Measurements from ENCODE around the gene TNS1. TPM values are rescaled to one million over a fixed set of nuclear protein-coding genes. Genes with fewer than 3 reads are reported as not detected.

TNS1 gene
- total RNA-seq, 1 experiment from 2014 or later = 6.2 TPM

DNA sequence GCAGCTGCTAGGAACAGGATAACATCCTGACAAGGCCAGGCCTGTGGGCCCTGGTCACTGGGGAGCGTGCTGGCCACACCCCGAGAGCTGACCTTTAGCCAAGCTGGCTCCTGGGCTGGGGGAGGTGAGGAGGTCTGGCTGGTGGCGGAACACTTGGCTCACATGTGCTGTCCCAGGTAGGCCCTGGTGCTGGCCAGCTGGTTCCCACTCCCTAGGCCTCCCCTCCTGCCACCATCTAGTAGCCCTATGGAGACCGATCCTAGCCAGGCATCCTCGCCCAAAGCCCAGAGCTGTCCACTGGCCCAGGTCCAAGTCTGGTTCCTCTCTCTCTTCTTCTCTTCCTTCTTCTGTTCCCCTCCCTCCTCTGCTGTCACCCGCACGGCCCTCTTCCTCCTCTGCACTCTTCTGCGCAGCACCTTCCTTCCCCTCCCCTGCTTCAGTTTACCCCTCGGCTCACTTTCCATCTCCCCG lies 52.4 kb downstream of the TNS1 start (continued):
- TF ChIP-seq, protein P1, sequence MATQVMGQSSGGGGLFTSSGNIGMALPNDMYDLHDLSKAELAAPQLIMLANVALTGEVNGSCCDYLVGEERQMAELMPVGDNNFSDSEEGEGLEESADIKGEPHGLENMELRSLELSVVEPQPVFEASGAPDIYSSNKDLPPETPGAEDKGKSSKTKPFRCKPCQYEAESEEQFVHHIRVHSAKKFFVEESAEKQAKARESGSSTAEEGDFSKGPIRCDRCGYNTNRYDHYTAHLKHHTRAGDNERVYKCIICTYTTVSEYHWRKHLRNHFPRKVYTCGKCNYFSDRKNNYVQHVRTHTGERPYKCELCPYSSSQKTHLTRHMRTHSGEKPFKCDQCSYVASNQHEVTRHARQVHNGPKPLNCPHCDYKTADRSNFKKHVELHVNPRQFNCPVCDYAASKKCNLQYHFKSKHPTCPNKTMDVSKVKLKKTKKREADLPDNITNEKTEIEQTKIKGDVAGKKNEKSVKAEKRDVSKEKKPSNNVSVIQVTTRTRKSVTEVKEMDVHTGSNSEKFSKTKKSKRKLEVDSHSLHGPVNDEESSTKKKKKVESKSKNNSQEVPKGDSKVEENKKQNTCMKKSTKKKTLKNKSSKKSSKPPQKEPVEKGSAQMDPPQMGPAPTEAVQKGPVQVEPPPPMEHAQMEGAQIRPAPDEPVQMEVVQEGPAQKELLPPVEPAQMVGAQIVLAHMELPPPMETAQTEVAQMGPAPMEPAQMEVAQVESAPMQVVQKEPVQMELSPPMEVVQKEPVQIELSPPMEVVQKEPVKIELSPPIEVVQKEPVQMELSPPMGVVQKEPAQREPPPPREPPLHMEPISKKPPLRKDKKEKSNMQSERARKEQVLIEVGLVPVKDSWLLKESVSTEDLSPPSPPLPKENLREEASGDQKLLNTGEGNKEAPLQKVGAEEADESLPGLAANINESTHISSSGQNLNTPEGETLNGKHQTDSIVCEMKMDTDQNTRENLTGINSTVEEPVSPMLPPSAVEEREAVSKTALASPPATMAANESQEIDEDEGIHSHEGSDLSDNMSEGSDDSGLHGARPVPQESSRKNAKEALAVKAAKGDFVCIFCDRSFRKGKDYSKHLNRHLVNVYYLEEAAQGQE (IDR thresholded peaks at IDR 0.05; ENCODE audit: low read depth) = no peak
- TF ChIP-seq ZFX (IDR thresholded peaks at IDR 0.05) (no peak), CBX3 (IDR thresholded peaks at IDR 0.05; ENCODE audit: low read depth) (no peak), POLR2A (IDR thresholded peaks at IDR 0.05; ENCODE audit: borderline replicate concordance, extremely low read depth, insufficient read depth, insufficient read length) (no peak)

- H3K9me3 ChIP-seq (ENCODE audit: control insufficient read depth in 1 of 2, insufficient read depth in 1 of 2, low read depth in 1 of 2, low read length in 2 of 2) = no peaks in the 10 kb centered on the region
- H3K36me3 ChIP-seq (ENCODE audit: control insufficient read depth in 1 of 2, insufficient read depth in 2 of 2, low read length in 2 of 2) = no peaks in the 10 kb centered on the region
- no peak overlapping the region for H3K4me3 ChIP-seq (replicated peaks in 1 of 2; ENCODE audit: low read depth in 1 of 2, low read length in 2 of 2)
- ChIA-PET RAD21 (ENCODE audit: low non-redundant PET in 1 of 2, low total read pairs in 2 of 2, uncharacterized antibody in 2 of 2, unreplicated experiment in 2 of 2) (no interaction called here), POLR2A (no interaction called here), CTCF (interaction anchor here (1.9 kb wide), 1 partner anchor 164 kb away, joined by 8 read pairs; no protein-coding TSS in a partner anchor)
- intact Hi-C loops (cut with micrococcal nuclease) = no loop called here
- TF ChIP-seq YY1 (IDR thresholded peaks at IDR 0.05; ENCODE audit: extremely low read depth, insufficient replicate concordance, low read depth, low read length) = no peak
- TF ChIP-seq, protein P1 (IDR thresholded peaks at IDR 0.05; ENCODE audit: low read depth) = no peak
- no peak for TF ChIP-seq EZH2phosphoT487 (IDR thresholded peaks at IDR 0.05; ENCODE audit: borderline replicate concordance)
- TF ChIP-seq, protein P2, sequence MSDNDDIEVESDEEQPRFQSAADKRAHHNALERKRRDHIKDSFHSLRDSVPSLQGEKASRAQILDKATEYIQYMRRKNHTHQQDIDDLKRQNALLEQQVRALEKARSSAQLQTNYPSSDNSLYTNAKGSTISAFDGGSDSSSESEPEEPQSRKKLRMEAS (IDR thresholded peaks at IDR 0.05) = no peak
- no peak for TF ChIP-seq CEBPB (IDR thresholded peaks at IDR 0.05; ENCODE audit: low read depth)
- TF ChIP-seq FOSL1 (IDR thresholded peaks at IDR 0.05; ENCODE audit: low read depth) = no peak
- TF ChIP-seq JUND (IDR thresholded peaks at IDR 0.05) = no peak
- no peak for TF ChIP-seq EGR1 (IDR thresholded peaks at IDR 0.05; ENCODE audit: low read depth)
- no peak for TF ChIP-seq CBX3 (IDR thresholded peaks at IDR 0.05; ENCODE audit: low read depth)
- TF ChIP-seq, protein P3, sequence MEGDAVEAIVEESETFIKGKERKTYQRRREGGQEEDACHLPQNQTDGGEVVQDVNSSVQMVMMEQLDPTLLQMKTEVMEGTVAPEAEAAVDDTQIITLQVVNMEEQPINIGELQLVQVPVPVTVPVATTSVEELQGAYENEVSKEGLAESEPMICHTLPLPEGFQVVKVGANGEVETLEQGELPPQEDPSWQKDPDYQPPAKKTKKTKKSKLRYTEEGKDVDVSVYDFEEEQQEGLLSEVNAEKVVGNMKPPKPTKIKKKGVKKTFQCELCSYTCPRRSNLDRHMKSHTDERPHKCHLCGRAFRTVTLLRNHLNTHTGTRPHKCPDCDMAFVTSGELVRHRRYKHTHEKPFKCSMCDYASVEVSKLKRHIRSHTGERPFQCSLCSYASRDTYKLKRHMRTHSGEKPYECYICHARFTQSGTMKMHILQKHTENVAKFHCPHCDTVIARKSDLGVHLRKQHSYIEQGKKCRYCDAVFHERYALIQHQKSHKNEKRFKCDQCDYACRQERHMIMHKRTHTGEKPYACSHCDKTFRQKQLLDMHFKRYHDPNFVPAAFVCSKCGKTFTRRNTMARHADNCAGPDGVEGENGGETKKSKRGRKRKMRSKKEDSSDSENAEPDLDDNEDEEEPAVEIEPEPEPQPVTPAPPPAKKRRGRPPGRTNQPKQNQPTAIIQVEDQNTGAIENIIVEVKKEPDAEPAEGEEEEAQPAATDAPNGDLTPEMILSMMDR (IDR thresholded peaks at IDR 0.05 in 2 of 3, conservative IDR thresholded peaks at IDR 0.05 in 1 of 3; ENCODE audit: borderline replicate concordance in 1 of 3, insufficient read depth in 1 of 3, low read depth in 2 of 3, low read length in 2 of 3) = no peak
- no peak for TF ChIP-seq ELF1 (IDR thresholded peaks at IDR 0.05; ENCODE audit: borderline replicate concordance, low read depth)
- TF ChIP-seq, protein P4, sequence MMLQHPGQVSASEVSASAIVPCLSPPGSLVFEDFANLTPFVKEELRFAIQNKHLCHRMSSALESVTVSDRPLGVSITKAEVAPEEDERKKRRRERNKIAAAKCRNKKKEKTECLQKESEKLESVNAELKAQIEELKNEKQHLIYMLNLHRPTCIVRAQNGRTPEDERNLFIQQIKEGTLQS (IDR thresholded peaks at IDR 0.05) = no peak
- no peak for TF ChIP-seq POLR2AphosphoS5 (IDR thresholded peaks at IDR 0.05; ENCODE audit: low read depth, low read length)
- no peak for TF ChIP-seq SRF (IDR thresholded peaks at IDR 0.05; ENCODE audit: low read depth)
- no peak for TF ChIP-seq SP1 (IDR thresholded peaks at IDR 0.05; ENCODE audit: low read depth)
- no peaks in the 10 kb centered on the region for H3K79me2 ChIP-seq (ENCODE audit: insufficient read depth, low read length)
- no peak overlapping the region for H3K9ac ChIP-seq (ENCODE audit: low read length)
- ATAC-seq (no peak), DNase-seq (ENCODE audit: low read depth, low spot score) (no peak)
- no TSS peak for BruUV-seq (replicated peaks)
- no peaks in the 10 kb centered on the region for H3K4me1 ChIP-seq (ENCODE audit: control insufficient read depth in 1 of 2, insufficient read depth in 2 of 2, low read length in 2 of 2)
- no peak overlapping the region for H2AFZ ChIP-seq (ENCODE audit: low read depth, low read length, poor library complexity, severe bottlenecking)
- H3K4me2 ChIP-seq (ENCODE audit: low read length) = no peak overlapping the region
- no peaks in the 10 kb centered on the region for H4K20me1 ChIP-seq (ENCODE audit: insufficient read depth)
- H3K27me3 ChIP-seq (ENCODE audit: insufficient read depth, low read length) = no peaks in the 10 kb centered on the region
- H3K9me2 ChIP-seq (ENCODE audit: insufficient read depth) = no peaks in the 10 kb centered on the region
- H3K27ac ChIP-seq (ENCODE audit: low read depth, low read length) = no peak overlapping the region
These were observed 53.3 kb downstream of the TNS1 start for GRCh38 chr2:217949447-217949846.

Data from HCT116 (cell line).